WTC11 (cell line): ENCODE results near the gene TOGARAM2. TPM values are rescaled to one million over a fixed set of nuclear protein-coding genes. Genes with fewer than 3 reads are reported as not detected.

ENCODE experiments used
- ATAC-seq: fragments of 200-7000 bp; cut with Tn5 transposase; 2 replicates; pipeline ENCODE4 v1.10.0; 2021; ENCODE audit warnings: mild to moderate bottlenecking, moderate library complexity
- CTCF ChIA-PET: fragments of 300-600 bp; sonication (Branson Sonifier 250); formaldehyde crosslinking; loops from one replicate; lab custom pipeline; 2021; ENCODE audit warnings: antibody characterized with exemption; lab: Charles Lee
- POLR2A ChIA-PET: fragments of 350-600 bp; sonication (Branson Sonifier 250); formaldehyde crosslinking; loops from one replicate; lab custom pipeline; 2021; ENCODE audit warnings: antibody characterized with exemption; lab: Charles Lee
- DNase-seq: peaks from one replicate; pipeline ENCODE4 v3.0.0; 2021; ENCODE audit warnings: low spot score
- H3K27ac Mint-ChIP-seq: 2 replicates; pipeline ENCODE4 v1.8.0; 2021; ENCODE audit warnings: mixed read lengths
- H3K27me3 Mint-ChIP-seq: 2 replicates; pipeline ENCODE4 v1.8.0; 2021; ENCODE audit warnings: low read depth, mild to moderate bottlenecking, moderate library complexity, mixed read lengths
- H3K36me3 Mint-ChIP-seq: 2 replicates; pipeline ENCODE4 v1.8.0; 2021; ENCODE audit warnings: mixed read lengths
- H3K4me1 Mint-ChIP-seq: 2 replicates; pipeline ENCODE4 v1.8.0; 2022; ENCODE audit warnings: mixed read lengths
- H3K4me3 Mint-ChIP-seq: 2 replicates; pipeline ENCODE4 v1.8.0; 2021; ENCODE audit warnings: mild to moderate bottlenecking, moderate library complexity, mixed read lengths
- H3K9me3 Mint-ChIP-seq: 2 replicates; pipeline ENCODE4 v1.8.0; 2021; ENCODE audit warnings: mixed read lengths
- CREM ChIP-seq: sonication (generic); formaldehyde crosslinking; IDR thresholded peaks from 2 replicates; pipeline ENCODE4 v1.8.1; 2022; ENCODE audit warnings: mild to moderate bottlenecking, missing genetic modification reagents, moderate library complexity
- ELF4 ChIP-seq: sonication (generic); formaldehyde crosslinking; IDR thresholded peaks from 2 replicates; pipeline ENCODE4 v1.8.1; 2022; ENCODE audit warnings: low read depth, mild to moderate bottlenecking, moderate library complexity, missing genetic modification reagents
- EMX1 ChIP-seq: fragments of 250-450 bp; sonication (Bioruptor Pico); IDR thresholded peaks from 2 replicates; pipeline ENCODE4 v1.8.0; 2021; ENCODE audit warnings: mild to moderate bottlenecking
- ETV6 ChIP-seq: sonication (generic); formaldehyde crosslinking; IDR thresholded peaks from 2 replicates; pipeline ENCODE4 v1.8.1; 2022; ENCODE audit warnings: mild to moderate bottlenecking, missing genetic modification reagents
- FOXP1 ChIP-seq: sonication (generic); formaldehyde crosslinking; IDR thresholded peaks from 2 replicates; pipeline ENCODE4 v1.8.0; 2022; ENCODE audit warnings: missing genetic modification reagents, mild to moderate bottlenecking, moderate library complexity, borderline replicate concordance
- MXD4 ChIP-seq: fragments of 250-450 bp; sonication (Bioruptor Pico); IDR thresholded peaks from 2 replicates; pipeline ENCODE4 v1.8.0; 2021; ENCODE audit warnings: mild to moderate bottlenecking, moderate library complexity, borderline replicate concordance
- SMAD3 ChIP-seq: sonication (generic); formaldehyde crosslinking; IDR thresholded peaks from 2 replicates; pipeline ENCODE4 v1.8.0; 2022; ENCODE audit warnings: missing genetic modification reagents, mild to moderate bottlenecking, borderline replicate concordance
- TEAD1 ChIP-seq: sonication (generic); formaldehyde crosslinking; IDR thresholded peaks from 2 replicates; pipeline ENCODE4 v1.8.0; 2022; ENCODE audit warnings: mild to moderate bottlenecking, missing genetic modification reagents
- TEAD4 ChIP-seq: sonication (generic); formaldehyde crosslinking; IDR thresholded peaks from 2 replicates; pipeline ENCODE4 v1.8.0; 2022; ENCODE audit warnings: mild to moderate bottlenecking, missing genetic modification reagents
- TP53 ChIP-seq: sonication (generic); formaldehyde crosslinking; IDR thresholded peaks from 2 replicates; pipeline ENCODE4 v1.8.1; 2023; ENCODE audit warnings: mild to moderate bottlenecking, missing genetic modification reagents
- ZNF263 ChIP-seq: sonication (generic); formaldehyde crosslinking; IDR thresholded peaks from 2 replicates; pipeline ENCODE4 v1.8.1; 2022; ENCODE audit warnings: low read depth, mild to moderate bottlenecking, moderate library complexity, missing genetic modification reagents
- ZNF416 ChIP-seq: fragments of 250-450 bp; sonication (Bioruptor Pico); IDR thresholded peaks from 2 replicates; pipeline ENCODE4 v1.9.0; 2021; ENCODE audit warnings: mild to moderate bottlenecking, inconsistent platforms
- total RNA-seq: library from RNA; stranded (reverse); gene quantifications from 3 replicates; pipeline ENCODE4 v1.2.3, GENCODE V29; 2021
- TF ChIP-seq, protein P1 (sequence below): sonication (generic); formaldehyde crosslinking; IDR thresholded peaks from 2 replicates; pipeline ENCODE4 v1.8.1; 2022; ENCODE audit warnings: low read depth, missing genetic modification reagents, borderline replicate concordance
- TF ChIP-seq, protein P2 (sequence below): sonication (generic); formaldehyde crosslinking; IDR thresholded peaks from 2 replicates; pipeline ENCODE4 v1.8.0; 2023; ENCODE audit warnings: missing genetic modification reagents
- TF ChIP-seq, protein P3 (sequence below): sonication (generic); formaldehyde crosslinking; conservative IDR thresholded peaks from 2 replicates; pipeline ENCODE4 v1.8.1; 2022; ENCODE audit warnings: mild to moderate bottlenecking, missing genetic modification reagents
- TF ChIP-seq, protein P4 (sequence below): sonication (generic); formaldehyde crosslinking; IDR thresholded peaks from 2 replicates; pipeline ENCODE4 v1.8.1; 2022; ENCODE audit warnings: missing genetic modification reagents, borderline replicate concordance
- TF ChIP-seq, protein P5 (sequence below): sonication (generic); formaldehyde crosslinking; IDR thresholded peaks from 2 replicates; pipeline ENCODE4 v1.8.1; 2022; ENCODE audit warnings: mild to moderate bottlenecking, missing genetic modification reagents, moderate library complexity, borderline replicate concordance
- TF ChIP-seq, protein P6 (sequence below): sonication (generic); formaldehyde crosslinking; IDR thresholded peaks from 2 replicates; pipeline ENCODE4 v1.8.1; 2023; ENCODE audit warnings: mild to moderate bottlenecking, moderate library complexity, missing genetic modification reagents
- TF ChIP-seq, protein P7 (sequence below): sonication (generic); formaldehyde crosslinking; IDR thresholded peaks from 2 replicates; pipeline ENCODE4 v1.8.1; 2023; ENCODE audit warnings: mild to moderate bottlenecking, missing genetic modification reagents, borderline replicate concordance

Gene TOGARAM2
- total RNA-seq, 1 experiment from 2014 or later, result 1.0 TPM

DNA sequence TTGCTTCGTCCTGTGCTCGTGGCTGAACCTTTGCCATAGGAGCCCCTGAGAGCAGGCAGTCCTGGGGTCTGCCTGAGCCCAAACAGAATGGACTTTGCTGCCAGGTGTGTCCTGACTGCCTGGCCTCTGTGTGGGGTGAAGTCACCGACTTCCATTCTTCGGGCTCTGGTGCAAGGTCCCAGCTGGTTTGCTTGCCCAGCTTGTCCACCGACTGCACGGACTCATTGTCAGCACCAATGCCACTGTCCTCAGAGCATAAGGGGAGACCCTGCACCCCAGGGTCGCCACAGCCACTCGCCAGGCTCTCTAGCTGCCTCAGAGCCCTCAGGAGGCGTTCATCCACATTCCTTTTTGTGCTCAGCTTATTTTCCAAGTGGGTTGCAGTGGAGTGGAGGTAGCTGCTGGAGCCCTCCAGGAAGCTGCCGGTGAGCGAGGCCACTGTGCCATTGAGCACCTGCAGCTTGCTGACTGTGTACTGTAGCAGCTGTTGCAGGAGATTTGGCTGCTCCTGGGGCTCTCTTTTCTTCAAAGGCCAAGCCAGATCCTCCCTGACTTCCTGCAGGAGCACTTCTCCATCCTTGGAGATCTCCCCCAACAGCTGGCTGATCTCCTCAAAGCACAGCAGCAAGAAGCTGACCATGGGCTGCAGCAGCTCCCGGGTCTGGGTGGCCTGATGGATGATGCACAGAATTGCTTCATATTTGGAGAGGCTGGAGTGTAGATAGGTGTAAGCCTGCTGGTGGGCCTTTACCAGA is 92.0 kb downstream of the TOGARAM2 start (continued):
- TF ChIP-seq, protein P1, sequence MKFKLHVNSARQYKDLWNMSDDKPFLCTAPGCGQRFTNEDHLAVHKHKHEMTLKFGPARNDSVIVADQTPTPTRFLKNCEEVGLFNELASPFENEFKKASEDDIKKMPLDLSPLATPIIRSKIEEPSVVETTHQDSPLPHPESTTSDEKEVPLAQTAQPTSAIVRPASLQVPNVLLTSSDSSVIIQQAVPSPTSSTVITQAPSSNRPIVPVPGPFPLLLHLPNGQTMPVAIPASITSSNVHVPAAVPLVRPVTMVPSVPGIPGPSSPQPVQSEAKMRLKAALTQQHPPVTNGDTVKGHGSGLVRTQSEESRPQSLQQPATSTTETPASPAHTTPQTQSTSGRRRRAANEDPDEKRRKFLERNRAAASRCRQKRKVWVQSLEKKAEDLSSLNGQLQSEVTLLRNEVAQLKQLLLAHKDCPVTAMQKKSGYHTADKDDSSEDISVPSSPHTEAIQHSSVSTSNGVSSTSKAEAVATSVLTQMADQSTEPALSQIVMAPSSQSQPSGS, result no peak
- TF ChIP-seq TEAD4 (no peak), ETV6 (CRISPR knock-in tag) (no peak)
- TF ChIP-seq, all 79 proteins: peak for 0

DNA sequence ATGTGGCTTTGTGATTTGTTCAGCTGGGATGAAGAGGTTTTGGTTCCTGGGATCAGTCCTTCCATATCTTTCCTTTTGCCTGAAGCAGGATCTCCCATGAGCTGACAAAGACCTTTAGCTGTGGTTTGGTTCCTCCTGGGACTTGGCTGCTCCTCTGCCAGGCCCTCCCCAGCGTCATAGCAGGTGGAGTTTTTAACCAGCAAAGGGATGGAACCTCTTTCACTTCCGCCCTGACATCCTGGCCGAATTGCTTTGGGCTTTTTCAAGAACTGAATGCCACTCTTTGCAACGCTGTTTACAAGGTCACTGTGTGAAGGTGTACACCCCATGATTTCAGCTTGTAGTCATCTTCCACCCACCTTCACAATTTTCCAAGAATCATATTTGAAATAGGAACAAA is 92.8 kb downstream of the TOGARAM2 start:
- no peaks in the 10 kb centered on the region for H3K27me3 Mint-ChIP-seq
- H3K4me1 Mint-ChIP-seq, result no peaks in the 10 kb centered on the region; the same call in 1 of the 2 replicates
- ChIA-PET POLR2A (no interaction called here), CTCF (no interaction called here)
- TF ChIP-seq CREM (CRISPR knock-in tag) (no peak), TEAD1 (CRISPR knock-in tag) (no peak), FOXP1 (no peak), MXD4 (CRISPR knock-in tag) (no peak), EMX1 (CRISPR knock-in tag) (no peak), TP53 (no peak), ELF4 (CRISPR knock-in tag) (no peak), SMAD3 (CRISPR knock-in tag) (no peak), ZNF263 (CRISPR knock-in tag) (no peak), ZNF416 (CRISPR knock-in tag) (no peak)
- TF ChIP-seq, protein P2, sequence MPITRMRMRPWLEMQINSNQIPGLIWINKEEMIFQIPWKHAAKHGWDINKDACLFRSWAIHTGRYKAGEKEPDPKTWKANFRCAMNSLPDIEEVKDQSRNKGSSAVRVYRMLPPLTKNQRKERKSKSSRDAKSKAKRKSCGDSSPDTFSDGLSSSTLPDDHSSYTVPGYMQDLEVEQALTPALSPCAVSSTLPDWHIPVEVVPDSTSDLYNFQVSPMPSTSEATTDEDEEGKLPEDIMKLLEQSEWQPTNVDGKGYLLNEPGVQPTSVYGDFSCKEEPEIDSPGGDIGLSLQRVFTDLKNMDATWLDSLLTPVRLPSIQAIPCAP (CRISPR knock-in tag), result no peak
- TF ChIP-seq, protein P3, sequence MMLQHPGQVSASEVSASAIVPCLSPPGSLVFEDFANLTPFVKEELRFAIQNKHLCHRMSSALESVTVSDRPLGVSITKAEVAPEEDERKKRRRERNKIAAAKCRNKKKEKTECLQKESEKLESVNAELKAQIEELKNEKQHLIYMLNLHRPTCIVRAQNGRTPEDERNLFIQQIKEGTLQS (CRISPR knock-in tag), result no peak
- TF ChIP-seq, protein P4, sequence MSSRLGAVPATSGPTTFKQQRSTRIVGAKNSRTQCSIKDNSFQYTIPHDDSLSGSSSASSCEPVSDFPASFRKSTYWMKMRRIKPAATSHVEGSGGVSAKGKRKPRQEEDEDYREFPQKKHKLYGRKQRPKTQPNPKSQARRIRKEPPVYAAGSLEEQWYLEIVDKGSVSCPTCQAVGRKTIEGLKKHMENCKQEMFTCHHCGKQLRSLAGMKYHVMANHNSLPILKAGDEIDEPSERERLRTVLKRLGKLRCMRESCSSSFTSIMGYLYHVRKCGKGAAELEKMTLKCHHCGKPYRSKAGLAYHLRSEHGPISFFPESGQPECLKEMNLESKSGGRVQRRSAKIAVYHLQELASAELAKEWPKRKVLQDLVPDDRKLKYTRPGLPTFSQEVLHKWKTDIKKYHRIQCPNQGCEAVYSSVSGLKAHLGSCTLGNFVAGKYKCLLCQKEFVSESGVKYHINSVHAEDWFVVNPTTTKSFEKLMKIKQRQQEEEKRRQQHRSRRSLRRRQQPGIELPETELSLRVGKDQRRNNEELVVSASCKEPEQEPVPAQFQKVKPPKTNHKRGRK, result no peak
- TF ChIP-seq, protein P5, sequence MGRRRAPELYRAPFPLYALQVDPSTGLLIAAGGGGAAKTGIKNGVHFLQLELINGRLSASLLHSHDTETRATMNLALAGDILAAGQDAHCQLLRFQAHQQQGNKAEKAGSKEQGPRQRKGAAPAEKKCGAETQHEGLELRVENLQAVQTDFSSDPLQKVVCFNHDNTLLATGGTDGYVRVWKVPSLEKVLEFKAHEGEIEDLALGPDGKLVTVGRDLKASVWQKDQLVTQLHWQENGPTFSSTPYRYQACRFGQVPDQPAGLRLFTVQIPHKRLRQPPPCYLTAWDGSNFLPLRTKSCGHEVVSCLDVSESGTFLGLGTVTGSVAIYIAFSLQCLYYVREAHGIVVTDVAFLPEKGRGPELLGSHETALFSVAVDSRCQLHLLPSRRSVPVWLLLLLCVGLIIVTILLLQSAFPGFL, result no peak
- TF ChIP-seq, protein P6, sequence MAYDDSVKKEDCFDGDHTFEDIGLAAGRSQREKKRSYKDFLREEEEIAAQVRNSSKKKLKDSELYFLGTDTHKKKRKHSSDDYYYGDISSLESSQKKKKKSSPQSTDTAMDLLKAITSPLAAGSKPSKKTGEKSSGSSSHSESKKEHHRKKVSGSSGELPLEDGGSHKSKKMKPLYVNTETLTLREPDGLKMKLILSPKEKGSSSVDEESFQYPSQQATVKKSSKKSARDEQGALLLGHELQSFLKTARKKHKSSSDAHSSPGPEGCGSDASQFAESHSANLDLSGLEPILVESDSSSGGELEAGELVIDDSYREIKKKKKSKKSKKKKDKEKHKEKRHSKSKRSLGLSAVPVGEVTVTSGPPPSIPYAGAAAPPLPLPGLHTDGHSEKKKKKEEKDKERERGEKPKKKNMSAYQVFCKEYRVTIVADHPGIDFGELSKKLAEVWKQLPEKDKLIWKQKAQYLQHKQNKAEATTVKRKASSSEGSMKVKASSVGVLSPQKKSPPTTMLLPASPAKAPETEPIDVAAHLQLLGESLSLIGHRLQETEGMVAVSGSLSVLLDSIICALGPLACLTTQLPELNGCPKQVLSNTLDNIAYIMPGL (CRISPR knock-in tag), result no peak
- TF ChIP-seq, protein P7, sequence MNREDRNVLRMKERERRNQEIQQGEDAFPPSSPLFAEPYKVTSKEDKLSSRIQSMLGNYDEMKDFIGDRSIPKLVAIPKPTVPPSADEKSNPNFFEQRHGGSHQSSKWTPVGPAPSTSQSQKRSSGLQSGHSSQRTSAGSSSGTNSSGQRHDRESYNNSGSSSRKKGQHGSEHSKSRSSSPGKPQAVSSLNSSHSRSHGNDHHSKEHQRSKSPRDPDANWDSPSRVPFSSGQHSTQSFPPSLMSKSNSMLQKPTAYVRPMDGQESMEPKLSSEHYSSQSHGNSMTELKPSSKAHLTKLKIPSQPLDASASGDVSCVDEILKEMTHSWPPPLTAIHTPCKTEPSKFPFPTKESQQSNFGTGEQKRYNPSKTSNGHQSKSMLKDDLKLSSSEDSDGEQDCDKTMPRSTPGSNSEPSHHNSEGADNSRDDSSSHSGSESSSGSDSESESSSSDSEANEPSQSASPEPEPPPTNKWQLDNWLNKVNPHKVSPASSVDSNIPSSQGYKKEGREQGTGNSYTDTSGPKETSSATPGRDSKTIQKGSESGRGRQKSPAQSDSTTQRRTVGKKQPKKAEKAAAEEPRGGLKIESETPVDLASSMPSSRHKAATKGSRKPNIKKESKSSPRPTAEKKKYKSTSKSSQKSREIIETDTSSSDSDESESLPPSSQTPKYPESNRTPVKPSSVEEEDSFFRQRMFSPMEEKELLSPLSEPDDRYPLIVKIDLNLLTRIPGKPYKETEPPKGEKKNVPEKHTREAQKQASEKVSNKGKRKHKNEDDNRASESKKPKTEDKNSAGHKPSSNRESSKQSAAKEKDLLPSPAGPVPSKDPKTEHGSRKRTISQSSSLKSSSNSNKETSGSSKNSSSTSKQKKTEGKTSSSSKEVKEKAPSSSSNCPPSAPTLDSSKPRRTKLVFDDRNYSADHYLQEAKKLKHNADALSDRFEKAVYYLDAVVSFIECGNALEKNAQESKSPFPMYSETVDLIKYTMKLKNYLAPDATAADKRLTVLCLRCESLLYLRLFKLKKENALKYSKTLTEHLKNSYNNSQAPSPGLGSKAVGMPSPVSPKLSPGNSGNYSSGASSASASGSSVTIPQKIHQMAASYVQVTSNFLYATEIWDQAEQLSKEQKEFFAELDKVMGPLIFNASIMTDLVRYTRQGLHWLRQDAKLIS (CRISPR knock-in tag), result no peak
- peaks cover 7% of the 10 kb centered on the region; the same call in 1 of the 2 replicates for H3K9me3 Mint-ChIP-seq
- DNase-seq, result no peak
- ATAC-seq, result no peak
- no peaks in the 10 kb centered on the region for H3K36me3 Mint-ChIP-seq
- no peak overlapping the region for H3K27ac Mint-ChIP-seq
- H3K4me3 Mint-ChIP-seq, result no peak overlapping the region
